GM10266 (cell line): Measurements from ENCODE around the gene RPS14.

Source experiments
- DNase-seq: peaks from one replicate; pipeline ENCODE4 v3.0.0; 2012; ENCODE audit errors: extremely low spot score
- CTCF ChIP-seq: IDR thresholded peaks from 2 replicates; pipeline ENCODE4 v1.5.1; 2012; ENCODE audit warnings: mild to moderate bottlenecking, low read depth; ENCODE audit not compliant: control insufficient read depth, insufficient read depth; ENCODE audit errors: missing control alignments

The RPS14 gene

GRCh38 chr5:150452914-150453313 lies 3.4 kb upstream of the RPS14 start:
- TF ChIP-seq CTCF, result no peak
- no peak for DNase-seq

- no peak for TF ChIP-seq CTCF
- DNase-seq, result no peak
These were observed 2.1 kb upstream of the RPS14 start for GRCh38 chr5:150451594-150451993.

GRCh38 chr5:150448952-150449516 lies 505 bp downstream of the RPS14 start:
- no peak for DNase-seq

GRCh38 chr5:150448334-150448733 lies 1.2 kb downstream of the RPS14 start:
- no peak for DNase-seq
- TF ChIP-seq CTCF, result no peak

More at GRCh38 chr5:150448952-150449516, 505 bp downstream of the RPS14 start:
- TF ChIP-seq CTCF, result no peak

GRCh38 chr5:150447188-150447587 lies 2.4 kb downstream of the RPS14 start:
- DNase-seq, result no peak
- no peak for TF ChIP-seq CTCF

GRCh38 chr5:150446583-150446982 lies 3.0 kb downstream of the RPS14 start:
- no peak for DNase-seq
- TF ChIP-seq CTCF, result no peak

GRCh38 chr5:150446088-150446487 lies 3.5 kb downstream of the RPS14 start:
- DNase-seq, result no peak
- no peak for TF ChIP-seq CTCF
